Liver (tissue), 9 donors: Measurements from ENCODE around the gene CCDC33. TPM values are rescaled to one million over a fixed set of nuclear protein-coding genes. Genes with fewer than 3 reads are reported as not detected.

Source experiments
- DNase-seq: peaks from one replicate; pipeline ENCODE4 v3.0.0-alpha.2; 2017; ENCODE audit warnings: low spot score
- H3K27ac ChIP-seq, 2 donors: one replicate each; pipeline ENCODE4 v1.7.0; 2013; ENCODE audit warnings: inconsistent platforms in 2 of 2, low read length in 2 of 2, control low read depth in 1 of 2, low read depth in 1 of 2, mild to moderate bottlenecking in 1 of 2
- H3K27me3 ChIP-seq, 4 donors: one replicate each; pipeline versions ENCODE4 v1.6.1 to v1.7.0; 2013; ENCODE audit warnings: low read length in 3 of 4, inconsistent platforms in 1 of 4, mild to moderate bottlenecking in 1 of 4, moderate library complexity in 1 of 4; ENCODE audit not compliant: control insufficient read depth in 4 of 4, insufficient read depth in 4 of 4
- H3K36me3 ChIP-seq, 4 donors: one replicate each; pipeline versions ENCODE4 v1.6.1 to v1.7.0; 2013; ENCODE audit warnings: low read length in 3 of 4, mild to moderate bottlenecking in 3 of 4, low read depth in 1 of 4, moderate library complexity in 1 of 4; ENCODE audit not compliant: control insufficient read depth in 4 of 4, insufficient read depth in 3 of 4
- H3K4me1 ChIP-seq, 4 donors: one replicate each; pipeline versions ENCODE4 v1.6.1 to v1.7.0; 2013; ENCODE audit warnings: low read length in 3 of 4, mild to moderate bottlenecking in 3 of 4, moderate library complexity in 1 of 4; ENCODE audit not compliant: control insufficient read depth in 4 of 4, insufficient read depth in 4 of 4
- H3K4me3 ChIP-seq, 3 donors: one replicate each; pipeline versions ENCODE4 v1.6.1 to v1.7.0; 2013; ENCODE audit warnings: low read length in 3 of 3, control low read depth in 1 of 3, low read depth in 1 of 3, mild to moderate bottlenecking in 1 of 3
- H3K9ac ChIP-seq, 2 donors: one replicate each; pipeline ENCODE4 v1.7.0; 2013; ENCODE audit warnings: low read length in 2 of 2, mild to moderate bottlenecking in 2 of 2, moderate library complexity in 2 of 2, control low read depth in 1 of 2, low read depth in 1 of 2
- H3K9me3 ChIP-seq, 4 donors: one replicate each; pipeline versions ENCODE4 v1.6.1 to v1.7.0; 2013; ENCODE audit warnings: low read length in 3 of 4; ENCODE audit not compliant: control insufficient read depth in 4 of 4
- CTCF ChIP-seq: fragments of 150-350 bp; IDR thresholded peaks from 2 replicates; pipeline ENCODE4 v1.5.1; 2017; ENCODE audit warnings: improper control_type of control experiment, low read depth, low read length; ENCODE audit not compliant: missing input control
- EGR1 ChIP-seq, 2 donors: IDR thresholded peaks; 2 replicates each; pipeline ENCODE4 v1.6.1; 2016 to 2018; ENCODE audit warnings: antibody characterized with exemption in 2 of 2, low read depth in 2 of 2
- FOXA2 ChIP-seq: IDR thresholded peaks from 2 replicates; pipeline ENCODE4 v1.6.1; 2016; ENCODE audit warnings: antibody characterized with exemption
- GABPA ChIP-seq, 2 donors: IDR thresholded peaks in 1 of 2; conservative IDR thresholded peaks in 1 of 2; 2 replicates each; pipeline ENCODE4 v1.6.1; 2016; ENCODE audit warnings: antibody characterized with exemption in 2 of 2, mild to moderate bottlenecking in 1 of 2, moderate library complexity in 1 of 2
- HNF4A ChIP-seq, 2 donors: conservative IDR thresholded peaks; 2 replicates each; pipeline ENCODE4 v1.6.1; 2016; ENCODE audit warnings: antibody characterized with exemption in 2 of 2, mild to moderate bottlenecking in 2 of 2
- HNF4G ChIP-seq: IDR thresholded peaks from 2 replicates; pipeline ENCODE4 v1.6.1; 2016; ENCODE audit warnings: antibody characterized with exemption
- JUND ChIP-seq, 2 donors: IDR thresholded peaks; 2 replicates each; pipeline ENCODE4 v1.6.1; 2016; ENCODE audit warnings: antibody characterized with exemption in 2 of 2
- NR2F2 ChIP-seq: IDR thresholded peaks from 2 replicates; pipeline ENCODE4 v1.6.1; 2016; ENCODE audit warnings: antibody characterized with exemption
- RAD21 ChIP-seq, 2 donors: IDR thresholded peaks; 2 replicates each; pipeline ENCODE4 v1.6.1; 2016; ENCODE audit warnings: antibody characterized with exemption in 2 of 2, mild to moderate bottlenecking in 2 of 2
- RXRA ChIP-seq, 2 donors: IDR thresholded peaks; 2 replicates each; pipeline ENCODE4 v1.6.1; 2017 to 2018; ENCODE audit warnings: antibody characterized with exemption in 2 of 2, mild to moderate bottlenecking in 1 of 2
- TAF1 ChIP-seq: conservative IDR thresholded peaks from 2 replicates; pipeline ENCODE4 v1.6.1; 2016; ENCODE audit warnings: antibody characterized with exemption, mild to moderate bottlenecking
- ZBTB33 ChIP-seq: IDR thresholded peaks from 2 replicates; pipeline ENCODE4 v1.6.1; 2016; ENCODE audit warnings: antibody characterized with exemption
- WGBS: extraction: QIAGEN DNeasy Blood & Tissue Kit; methylation state at CpG from one replicate; pipeline ENCODE4 v1.1.7; 2013; 5-methylcytosine and 5-hydroxymethylcytosine counted together
- polyA plus RNA-seq, 2 donors: library from polyadenylated mRNA; stranded (reverse) in 1 of 2; unstranded in 1 of 2; fragments of 200-250 nt in 1 of 2; fragments of >200 nt in 1 of 2; fragmentation: Nextera tagmentation in 1 of 2; extraction: Ambion mirVana in 1 of 2; gene quantifications; one replicate each; pipeline versions ENCODE4 v1.2.1 to v1.2.3, GENCODE V29; 2013 to 2015
- total RNA-seq, 2 donors: library from RNA; depleted of rRNA; stranded (reverse); fragments of >200 nt; gene quantifications; one replicate each; pipeline ENCODE4 v1.2.3, GENCODE V29; 2014
- TF ChIP-seq, protein P1 (sequence below): IDR thresholded peaks from 2 replicates; pipeline ENCODE4 v1.6.1; 2016; ENCODE audit warnings: antibody characterized with exemption
- TF ChIP-seq, protein P2 (sequence below): IDR thresholded peaks from 2 replicates; pipeline ENCODE4 v1.6.1; 2016; ENCODE audit warnings: antibody characterized with exemption
- donor health status: healthy.
- donor health status: healthy.
- donor health status: healthy.
- donor health status: healthy.
- donor health status: healthy.

CCDC33 gene
- total and polyA plus RNA-seq, 4 donors = not detected

DNA sequence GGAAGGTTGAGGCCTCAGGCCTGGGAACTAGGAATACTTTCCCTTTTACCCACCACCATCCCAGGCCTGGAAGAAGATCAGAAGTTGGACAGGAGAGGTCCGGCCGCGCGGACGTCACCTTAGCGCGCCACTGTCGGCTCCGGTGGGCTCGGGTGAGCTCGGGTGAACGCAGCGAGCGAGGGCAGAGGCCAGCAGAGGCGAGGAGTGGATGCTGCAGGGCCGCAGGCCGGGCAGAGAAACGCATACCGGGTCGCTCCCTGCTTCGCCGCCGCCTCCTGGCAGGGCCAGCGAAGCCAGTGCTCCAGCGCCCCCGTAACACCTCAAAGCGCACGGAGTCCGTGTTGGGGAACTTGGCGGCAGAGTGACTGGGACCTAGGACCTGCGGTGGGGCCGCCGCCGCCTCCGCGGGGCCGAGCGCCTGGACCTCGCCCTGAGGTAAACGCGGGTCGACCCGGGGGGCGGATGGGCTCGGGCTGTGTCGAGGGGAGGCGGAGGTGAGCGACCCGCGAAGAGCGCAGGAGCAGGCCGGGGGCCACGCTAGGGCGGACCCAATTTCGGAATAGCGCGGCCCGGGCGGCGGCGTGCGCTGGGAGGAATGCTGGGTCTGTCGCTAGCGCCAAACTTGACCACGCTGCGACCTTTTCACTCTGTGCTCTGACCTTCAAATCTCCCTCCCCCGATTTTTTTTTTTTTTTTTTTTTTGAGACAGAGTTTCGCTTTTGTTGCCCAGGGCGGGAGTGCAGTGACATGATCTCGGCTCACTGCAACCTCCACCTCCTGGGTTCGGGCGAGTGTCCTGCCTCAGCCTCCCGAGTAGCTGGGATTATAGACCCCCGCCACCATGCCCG, 129.7 kb downstream of the CCDC33 start:
- no peaks in the 10 kb centered on the region for H3K36me3 ChIP-seq
- DNase-seq = peak; percentile 49
- no peaks in the 10 kb centered on the region for H3K9me3 ChIP-seq
- peaks cover 0 to 6% (median 2%) of the 10 kb centered on the region in 4 donors for H3K4me1 ChIP-seq
- H3K4me3 ChIP-seq = peak overlapping the region; percentile 52 to 79 (median 68)
- 3% methylated on average over 75 of the region's 75 CpGs for WGBS
- peak overlapping the region in 1 of 2 donors; percentile 28 for H3K27ac ChIP-seq
- TF ChIP-seq RAD21 (IDR thresholded peaks at IDR 0.05) = no peak
- TF ChIP-seq HNF4A (conservative IDR thresholded peaks at IDR 0.05) = peak; percentile 13 to 37
- TF ChIP-seq, protein P1, sequence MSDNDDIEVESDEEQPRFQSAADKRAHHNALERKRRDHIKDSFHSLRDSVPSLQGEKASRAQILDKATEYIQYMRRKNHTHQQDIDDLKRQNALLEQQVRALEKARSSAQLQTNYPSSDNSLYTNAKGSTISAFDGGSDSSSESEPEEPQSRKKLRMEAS = no peak
- TF ChIP-seq, protein P2, sequence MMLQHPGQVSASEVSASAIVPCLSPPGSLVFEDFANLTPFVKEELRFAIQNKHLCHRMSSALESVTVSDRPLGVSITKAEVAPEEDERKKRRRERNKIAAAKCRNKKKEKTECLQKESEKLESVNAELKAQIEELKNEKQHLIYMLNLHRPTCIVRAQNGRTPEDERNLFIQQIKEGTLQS = no peak
- TF ChIP-seq RXRA (IDR thresholded peaks at IDR 0.05) = peak in 1 of 2 donors; percentile 20
- TF ChIP-seq GABPA (IDR thresholded peaks at IDR 0.05 in 1 of 2, conservative IDR thresholded peaks at IDR 0.05 in 1 of 2) = no peak
- no peak for TF ChIP-seq ZBTB33
- TF ChIP-seq NR2F2 = no peak
- no peak for TF ChIP-seq CTCF
- TF ChIP-seq JUND (IDR thresholded peaks at IDR 0.05) = no peak
- TF ChIP-seq FOXA2 = no peak
- TF ChIP-seq HNF4G = no peak
- TF ChIP-seq EGR1 (IDR thresholded peaks at IDR 0.05; ENCODE audit: low read depth in 2 of 2) = no peak
- H3K27me3 ChIP-seq = no peaks in the 10 kb centered on the region
- peak overlapping the region in 1 of 2 donors; percentile 50 for H3K9ac ChIP-seq

DNA sequence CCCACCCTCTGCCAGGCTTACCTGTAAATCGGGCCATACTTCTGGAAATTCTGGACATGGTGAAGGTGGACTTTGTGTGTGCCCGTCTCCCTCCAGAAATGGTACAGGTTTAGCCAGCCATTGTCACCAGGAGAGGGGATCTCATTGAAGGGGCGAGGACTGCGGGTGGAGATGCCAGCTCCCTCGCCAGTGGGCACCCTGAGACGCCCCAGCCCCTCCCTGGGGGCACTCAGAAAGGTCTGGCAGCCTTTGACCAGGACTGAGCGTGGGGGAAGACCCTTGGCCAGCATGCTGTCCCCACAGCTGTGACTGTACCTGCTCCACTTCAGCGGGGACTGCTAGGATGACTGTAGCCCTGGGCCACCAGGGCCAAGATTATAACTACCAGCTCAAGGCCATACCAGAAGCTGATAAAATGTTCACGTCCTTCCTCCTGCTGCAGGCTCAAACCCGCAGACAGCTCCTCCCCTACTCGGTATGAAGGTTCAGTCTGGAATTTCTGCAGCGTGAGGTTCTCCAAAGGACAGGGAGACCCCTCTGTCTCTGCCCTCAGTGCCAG, 131.2 kb downstream of the CCDC33 start, which contains the start of gene CYP11A1:
Gene CYP11A1 (minus strand): TSS at position 351 of the 559 bp plus-strand sequence. CDS start 61 bp downstream, at position 290.
- H3K4me1 ChIP-seq = peaks cover 0 to 6% (median 2%) of the 10 kb centered on the region in 4 donors
- no peak within 1 kb of the TSS for H3K27ac ChIP-seq
- TF ChIP-seq HNF4A (conservative IDR thresholded peaks at IDR 0.05) = no peak
- no peak for TF ChIP-seq TAF1
- no peak within 1 kb of the TSS for H3K9ac ChIP-seq
- no peaks in the 10 kb centered on the region for H3K36me3 ChIP-seq
- WGBS = 92% methylated on average over 12 of the region's 12 CpGs
- H3K27me3 ChIP-seq = no peaks in the 10 kb centered on the region
- H3K9me3 ChIP-seq = no peaks in the 10 kb centered on the region
- DNase-seq = no peak
- H3K4me3 ChIP-seq = no peak within 1 kb of the TSS
